NCI-H128 (cell line): ENCODE data around the gene WASHC2A.
"Not testable (repeated sequence)": the region's sequence is repeated elsewhere in the genome, so short reads cannot be mapped to it uniquely, and the experiment has no call there.

Source experiments
- DNase-seq: peaks from one replicate; lab custom pipeline; 2025; ENCODE audit not compliant: unreplicated experiment; lab: John Stamatoyannopoulos, UW

WASHC2A gene

GRCh38 chr10:50143512-50144174, 75.9 kb downstream of the WASHC2A start:
- DNase-seq, result not testable (repeated sequence)

- not testable (repeated sequence) for DNase-seq
Observed at GRCh38 chr10:50145575-50145974, 77.8 kb downstream of the WASHC2A start.

DNA sequence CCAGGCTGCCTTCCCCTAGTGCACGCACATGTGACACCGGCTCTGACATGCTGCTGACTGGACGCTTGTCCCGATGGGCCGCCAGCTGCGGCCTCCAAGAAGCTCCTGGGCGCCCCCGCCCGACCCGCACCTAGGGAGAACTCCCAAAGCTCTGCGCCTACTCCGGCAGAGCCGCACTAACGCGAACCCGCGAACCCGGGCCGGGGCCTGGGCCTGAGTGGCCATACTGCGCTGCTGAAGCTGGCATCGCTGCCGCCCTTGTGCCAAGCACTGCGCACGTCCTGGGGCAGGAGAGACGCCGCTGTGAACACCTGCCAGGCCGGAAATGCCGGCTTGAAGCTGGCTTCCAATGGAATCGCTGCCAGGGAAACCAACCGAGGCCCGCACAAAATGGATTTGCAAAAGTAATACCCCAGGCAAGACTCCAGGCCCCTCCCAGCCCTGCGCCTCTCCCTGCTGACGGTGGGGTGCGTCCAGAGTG, 85.1 kb downstream of the WASHC2A start:
- no peak for DNase-seq

DNA sequence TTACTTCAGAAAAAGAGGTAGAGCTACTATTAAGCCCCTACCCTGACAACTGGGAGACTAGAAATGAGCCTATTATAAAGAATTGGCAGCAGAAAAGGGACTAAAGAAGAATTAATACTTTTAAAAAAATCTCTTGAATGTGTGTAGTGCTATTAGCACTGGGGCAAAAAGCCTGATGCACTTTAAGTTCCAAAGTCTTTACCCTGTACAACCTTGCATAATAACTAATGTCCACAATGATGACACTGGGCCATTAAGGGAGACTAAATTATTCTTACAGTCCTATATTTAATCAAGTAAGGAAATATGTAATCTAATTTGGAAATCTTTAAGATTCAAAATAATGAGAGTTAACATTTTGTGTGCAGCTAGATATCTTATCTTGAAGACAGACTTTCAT, 90.1 kb downstream of the WASHC2A start:
- DNase-seq, result not testable (repeated sequence)

GRCh38 chr10:50159856-50160255, 92.1 kb downstream of the WASHC2A start:
- DNase-seq, result not testable (repeated sequence)

- DNase-seq, result not testable (repeated sequence)
Observed at GRCh38 chr10:50165038-50165437, 97.3 kb downstream of the WASHC2A start.

DNA sequence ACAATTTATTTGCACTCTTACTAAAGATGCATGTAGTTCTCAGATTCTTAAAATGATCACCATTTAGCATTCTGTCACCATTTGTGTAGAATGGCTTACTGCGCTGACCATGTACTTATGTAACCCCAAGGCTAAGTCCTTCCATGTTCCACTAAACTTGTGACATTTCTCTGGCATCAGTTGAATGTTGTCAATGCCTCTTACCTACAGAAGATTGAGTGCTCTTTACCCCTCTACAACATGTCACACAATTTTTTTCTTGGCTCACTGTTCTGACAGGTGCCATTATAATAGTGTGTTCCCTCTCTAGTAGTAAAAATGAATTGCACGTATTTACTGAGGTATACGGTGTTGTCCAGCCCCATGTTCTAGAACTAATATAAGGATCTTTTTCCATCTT, 100.1 kb downstream of the WASHC2A start:
- not testable (repeated sequence) for DNase-seq

DNA sequence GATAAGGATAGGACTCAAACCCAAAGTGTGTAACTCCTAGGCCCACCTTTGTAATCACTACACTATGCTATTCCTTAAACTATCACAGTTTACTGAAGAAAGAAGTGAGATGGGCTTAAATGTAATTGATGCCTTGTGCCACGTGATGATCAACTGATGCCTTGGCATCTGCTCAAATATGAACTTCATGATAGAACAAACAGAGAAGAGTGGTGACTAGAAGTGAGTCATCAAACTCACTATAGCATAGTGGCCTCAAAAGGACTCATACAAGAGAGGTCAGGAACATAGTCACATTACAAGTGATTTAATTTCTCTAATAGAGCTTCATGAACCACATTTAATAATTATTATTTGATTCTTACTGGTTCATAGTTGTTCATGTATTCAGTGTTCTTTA, 101.8 kb downstream of the WASHC2A start:
- not testable (repeated sequence) for DNase-seq

DNA sequence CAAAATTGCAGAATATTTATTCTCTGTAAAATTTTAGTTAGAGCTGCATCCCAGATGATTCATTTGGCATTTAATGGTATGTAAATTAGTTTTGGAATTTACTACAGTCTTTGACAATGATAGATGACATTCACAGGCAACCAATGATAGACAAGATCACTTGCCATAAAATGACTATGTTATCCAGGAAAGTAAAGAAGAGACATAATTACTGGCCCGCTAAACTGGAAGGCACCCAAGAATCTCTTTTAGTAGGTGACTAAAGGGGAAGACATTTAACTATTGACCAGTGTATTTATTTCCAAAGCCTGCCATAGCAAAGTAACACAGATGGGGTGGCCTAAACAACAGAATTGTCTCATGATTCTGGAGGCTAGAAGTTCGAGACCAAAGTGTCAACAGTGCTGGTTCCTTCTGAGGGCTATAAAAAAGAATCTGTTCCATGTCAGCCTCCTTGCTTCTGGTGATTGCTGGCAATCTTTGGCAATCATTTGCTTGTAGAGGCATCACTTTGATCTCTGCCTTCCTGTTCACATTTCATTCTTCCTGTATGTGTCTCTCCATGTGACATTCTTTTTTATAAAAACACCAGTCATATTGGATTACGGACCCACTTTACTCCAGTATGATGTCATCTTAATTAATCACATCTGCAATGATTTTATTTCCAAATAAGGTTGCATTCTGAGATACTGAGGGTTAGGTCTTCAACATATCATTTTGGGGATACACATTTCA, 107.2 kb downstream of the WASHC2A start:
- not testable (repeated sequence) for DNase-seq
